HCEC 1CT (cell line): Measurements from ENCODE around the gene SEC61G.
A peak's percentile ranks its signal among the peaks of the same experiment; 100 is the strongest.

Experiments used
- DNase-seq: peaks from one replicate; pipeline ENCODE4 v3.0.0-alpha.2; 2017

Gene SEC61G

GRCh38 chr7:54758702-54759592 lies at the start of gene SEC61G:
Gene SEC61G (minus strand): TSS chr7:54759211. CDS start chr7:54757588, 1,623 bp downstream.
- DNase-seq = peak; percentile 96

- no peak for DNase-seq
These were observed 43.8 kb upstream of the SEC61G start for GRCh38 chr7:54802841-54803240.

GRCh38 chr7:54802114-54802513 lies 43.1 kb upstream of the SEC61G start:
- DNase-seq = no peak

GRCh38 chr7:54799792-54800191 lies 40.8 kb upstream of the SEC61G start:
- DNase-seq = no peak

GRCh38 chr7:54798530-54798929 lies 39.5 kb upstream of the SEC61G start:
- no peak for DNase-seq

- no peak for DNase-seq
These were observed 37.8 kb upstream of the SEC61G start for GRCh38 chr7:54796853-54797252.

- no peak for DNase-seq
These were observed 37.1 kb upstream of the SEC61G start for GRCh38 chr7:54796150-54796549.

- DNase-seq = no peak
These were observed 33.4 kb upstream of the SEC61G start for GRCh38 chr7:54792383-54792782.

- peak; percentile 82 for DNase-seq
These were observed 29.7 kb upstream of the SEC61G start for GRCh38 chr7:54788664-54789063.

- no peak for DNase-seq
These were observed 26.2 kb upstream of the SEC61G start for GRCh38 chr7:54785261-54785660.

- no peak for DNase-seq
These were observed 24.9 kb upstream of the SEC61G start for GRCh38 chr7:54783952-54784351.

- DNase-seq = no peak
These were observed 23.8 kb upstream of the SEC61G start for GRCh38 chr7:54782829-54783228.

- DNase-seq = no peak
These were observed 23.3 kb upstream of the SEC61G start for GRCh38 chr7:54782314-54782713.

- DNase-seq = no peak
These were observed 22.3 kb upstream of the SEC61G start for GRCh38 chr7:54781134-54781920.

- no peak for DNase-seq
These were observed 21.5 kb upstream of the SEC61G start for GRCh38 chr7:54780490-54780889.

- no peak for DNase-seq
These were observed 19.9 kb upstream of the SEC61G start for GRCh38 chr7:54778696-54779540.

GRCh38 chr7:54778166-54778565 lies 19.2 kb upstream of the SEC61G start:
- no peak for DNase-seq

GRCh38 chr7:54774785-54775740 lies 16.1 kb upstream of the SEC61G start:
- DNase-seq = no peak

GRCh38 chr7:54773472-54774399 lies 14.7 kb upstream of the SEC61G start:
- DNase-seq = peak; percentile 70

- peak; percentile 42 for DNase-seq
These were observed 10.2 kb upstream of the SEC61G start for GRCh38 chr7:54769203-54769602.

- DNase-seq = no peak
These were observed 5.8 kb upstream of the SEC61G start for GRCh38 chr7:54764861-54765260.
